Fibroblast of mammary gland (primary cell): ENCODE results near the gene TUSC2.

Source experiments
- DNase-seq: peaks from one replicate; pipeline ENCODE4 v3.0.0-alpha.2; 2010; ENCODE audit warnings: low read depth
- H3K4me3 ChIP-seq: 2 replicates; pipeline ENCODE4 v1.5.1; 2011; ENCODE audit warnings: low read depth, mild to moderate bottlenecking, low read length, moderate library complexity; ENCODE audit not compliant: control insufficient read depth
- TF ChIP-seq, protein P1 (sequence below): conservative IDR thresholded peaks from 2 replicates; pipeline ENCODE4 v1.5.1; 2011; ENCODE audit warnings: low read depth, low read length, inconsistent platforms; ENCODE audit not compliant: control insufficient read depth, insufficient read depth

Gene TUSC2

GRCh38 chr3:50358911-50359759, 31.1 kb upstream of the TUSC2 start, which contains the start of gene TMEM115:
TMEM115 (minus strand) TSS chr3:50359521; CDS start chr3:50359063, 458 bp downstream.
- peak; percentile 98 for DNase-seq
- TF ChIP-seq, protein P1, sequence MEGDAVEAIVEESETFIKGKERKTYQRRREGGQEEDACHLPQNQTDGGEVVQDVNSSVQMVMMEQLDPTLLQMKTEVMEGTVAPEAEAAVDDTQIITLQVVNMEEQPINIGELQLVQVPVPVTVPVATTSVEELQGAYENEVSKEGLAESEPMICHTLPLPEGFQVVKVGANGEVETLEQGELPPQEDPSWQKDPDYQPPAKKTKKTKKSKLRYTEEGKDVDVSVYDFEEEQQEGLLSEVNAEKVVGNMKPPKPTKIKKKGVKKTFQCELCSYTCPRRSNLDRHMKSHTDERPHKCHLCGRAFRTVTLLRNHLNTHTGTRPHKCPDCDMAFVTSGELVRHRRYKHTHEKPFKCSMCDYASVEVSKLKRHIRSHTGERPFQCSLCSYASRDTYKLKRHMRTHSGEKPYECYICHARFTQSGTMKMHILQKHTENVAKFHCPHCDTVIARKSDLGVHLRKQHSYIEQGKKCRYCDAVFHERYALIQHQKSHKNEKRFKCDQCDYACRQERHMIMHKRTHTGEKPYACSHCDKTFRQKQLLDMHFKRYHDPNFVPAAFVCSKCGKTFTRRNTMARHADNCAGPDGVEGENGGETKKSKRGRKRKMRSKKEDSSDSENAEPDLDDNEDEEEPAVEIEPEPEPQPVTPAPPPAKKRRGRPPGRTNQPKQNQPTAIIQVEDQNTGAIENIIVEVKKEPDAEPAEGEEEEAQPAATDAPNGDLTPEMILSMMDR, result no peak
- peak within 1 kb of the TSS; percentile 82 for H3K4me3 ChIP-seq

- DNase-seq, result no peak
- TF ChIP-seq, protein P1, result no peak
- H3K4me3 ChIP-seq, result peak overlapping the region; percentile 82
Measured at GRCh38 chr3:50358355-50358910, 30.4 kb upstream of the TUSC2 start.

DNA sequence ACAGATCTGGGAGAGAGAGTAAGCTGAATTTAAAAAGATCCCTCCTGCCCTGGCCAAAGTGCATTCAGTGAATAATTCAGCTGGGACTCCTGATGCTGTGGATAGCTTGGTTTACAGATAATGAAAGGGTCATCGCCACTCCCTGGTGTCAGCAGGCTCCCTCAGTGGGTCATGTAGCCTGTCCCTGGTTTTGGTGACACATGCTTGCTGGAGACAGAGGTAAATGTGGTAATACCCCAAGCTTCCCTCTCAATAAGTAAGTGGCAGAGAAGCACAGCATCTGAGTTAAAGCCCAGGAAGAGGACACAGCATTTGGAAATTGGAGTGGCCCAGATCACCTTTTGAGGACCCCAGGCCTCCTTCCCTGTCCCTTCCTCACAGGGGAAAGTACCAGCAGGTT, 29.5 kb upstream of the TUSC2 start:
- TF ChIP-seq, protein P1, result no peak
- peak overlapping the region; percentile 82 for H3K4me3 ChIP-seq

DNA sequence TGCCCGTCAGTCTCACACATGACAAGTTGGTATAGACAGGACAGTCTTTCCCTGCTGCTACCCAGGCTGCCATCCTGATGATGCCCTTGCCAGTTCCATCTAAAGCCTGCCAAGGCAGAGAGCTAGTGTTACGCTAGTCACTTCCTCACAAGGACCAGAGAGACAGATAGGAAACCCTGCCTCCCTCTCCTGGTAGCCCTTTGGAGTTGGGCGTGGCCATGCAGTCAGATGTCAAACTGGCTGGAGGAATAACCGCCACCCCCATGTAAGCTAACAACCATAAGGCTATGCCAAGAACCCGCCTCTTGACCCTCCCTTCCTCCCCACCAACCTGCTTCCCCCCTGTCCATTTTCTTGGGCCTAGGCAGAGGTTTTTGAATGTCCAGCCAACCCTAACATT, 28.5 kb upstream of the TUSC2 start:
- TF ChIP-seq, protein P1, result no peak
- peak overlapping the region; percentile 82 for H3K4me3 ChIP-seq
- peak; percentile 61 for DNase-seq

More for the DNA sequence above, 29.5 kb upstream of the TUSC2 start:
- no peak for DNase-seq

GRCh38 chr3:50355829-50356552, 28.0 kb upstream of the TUSC2 start:
- DNase-seq, result no peak
- TF ChIP-seq, protein P1, result no peak
- peak overlapping the region; percentile 82 for H3K4me3 ChIP-seq

- TF ChIP-seq, protein P1, result no peak
Measured at GRCh38 chr3:50354850-50355249, 26.8 kb upstream of the TUSC2 start.

More at GRCh38 chr3:50354850-50355249, 26.8 kb upstream of the TUSC2 start:
- H3K4me3 ChIP-seq, result no peak overlapping the region
- no peak for DNase-seq
